Head of caudate nucleus (tissue), 42 donors: ENCODE measurements around the gene RHO.

Experiments
- DNase-seq, 42 donors: peaks; one replicate each; pipeline versions ENCODE4 v3.0.0 to v3.0.0-alpha.2; 2020 to 2021; ENCODE audit warnings: mixed read lengths in 7 of 42
- intact Hi-C: fragments of 100-400 bp; cut with DNase I; formaldehyde crosslinking; loops from one replicate; pipeline ENCODE4 v1.15.0; 2022

RHO gene

GRCh38 chr3:129553719-129554118, 25.3 kb downstream of the RHO start:
- peak in 31 of 42 donors; percentile 21 to 77 (median 51) for DNase-seq
- intact Hi-C loops = no loop called here

DNA sequence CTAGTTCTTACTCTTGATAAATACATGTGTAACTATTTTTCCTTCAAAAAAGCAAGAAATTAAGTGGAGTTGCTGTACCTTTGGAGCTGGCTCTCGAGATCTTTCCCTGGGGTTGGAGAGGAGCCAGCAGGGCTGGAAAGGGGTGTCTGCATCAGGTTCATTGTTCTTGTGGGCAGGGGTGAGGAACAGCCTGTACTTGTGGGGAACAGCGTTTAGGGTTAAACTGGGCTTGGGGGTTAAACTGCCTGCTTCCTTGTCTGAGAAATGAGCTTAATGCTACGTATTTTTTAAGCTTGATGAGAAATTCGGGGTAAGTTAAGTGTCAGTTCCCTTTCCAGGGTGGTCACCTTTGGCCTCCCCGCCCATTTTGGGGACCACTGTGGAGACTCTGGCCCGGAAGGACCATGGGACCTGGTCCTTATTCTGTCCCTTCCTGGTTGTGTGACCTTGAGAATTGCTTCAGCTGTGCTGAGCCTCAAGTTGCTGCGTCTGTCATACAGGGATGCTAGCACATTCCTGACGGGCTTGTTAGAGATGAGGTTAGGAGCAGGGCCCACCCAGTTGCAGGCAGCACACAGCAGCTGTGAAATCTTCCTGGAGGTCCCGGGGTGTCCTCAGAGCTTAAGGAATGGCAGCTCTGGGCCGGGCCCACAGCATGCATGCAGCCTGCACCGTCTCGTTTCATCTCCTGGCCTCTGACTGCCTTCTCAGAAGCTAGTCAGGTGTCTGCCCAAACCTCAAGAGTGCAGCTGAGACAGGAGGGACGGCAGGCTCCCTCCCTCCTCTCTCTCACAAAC, 26.1 kb downstream of the RHO start:
- intact Hi-C loops = no loop called here
- no peak for DNase-seq

- DNase-seq = no peak
- intact Hi-C loops = no loop called here
Measured at GRCh38 chr3:129555153-129555550, 26.7 kb downstream of the RHO start.

- intact Hi-C loops = no loop called here
- DNase-seq = no peak
Measured at GRCh38 chr3:129555616-129556357, 27.3 kb downstream of the RHO start.

GRCh38 chr3:129556358-129556695, 27.9 kb downstream of the RHO start:
- intact Hi-C loops = no loop called here
- no peak for DNase-seq

GRCh38 chr3:129556890-129557547, 28.6 kb downstream of the RHO start:
- no peak for DNase-seq
- intact Hi-C loops = no loop called here

DNA sequence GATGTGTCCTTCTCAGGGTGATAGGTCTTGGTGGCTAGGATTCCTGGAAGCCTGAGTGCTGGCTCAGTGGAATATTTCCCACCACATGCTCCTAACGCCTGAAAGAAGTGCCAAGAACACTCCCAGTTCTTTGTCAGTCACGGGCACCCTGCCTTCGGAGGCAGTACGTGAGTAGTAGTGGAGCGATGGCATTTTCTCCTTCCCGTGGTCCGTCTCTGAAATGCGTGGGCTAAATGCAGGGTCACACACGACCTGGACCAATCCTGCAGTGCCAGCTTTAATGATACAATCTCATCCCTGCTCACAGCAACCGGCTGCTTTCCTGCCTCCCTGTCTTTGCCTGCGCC, 29.1 kb downstream of the RHO start:
- no peak for DNase-seq
- intact Hi-C loops = no loop called here

DNA sequence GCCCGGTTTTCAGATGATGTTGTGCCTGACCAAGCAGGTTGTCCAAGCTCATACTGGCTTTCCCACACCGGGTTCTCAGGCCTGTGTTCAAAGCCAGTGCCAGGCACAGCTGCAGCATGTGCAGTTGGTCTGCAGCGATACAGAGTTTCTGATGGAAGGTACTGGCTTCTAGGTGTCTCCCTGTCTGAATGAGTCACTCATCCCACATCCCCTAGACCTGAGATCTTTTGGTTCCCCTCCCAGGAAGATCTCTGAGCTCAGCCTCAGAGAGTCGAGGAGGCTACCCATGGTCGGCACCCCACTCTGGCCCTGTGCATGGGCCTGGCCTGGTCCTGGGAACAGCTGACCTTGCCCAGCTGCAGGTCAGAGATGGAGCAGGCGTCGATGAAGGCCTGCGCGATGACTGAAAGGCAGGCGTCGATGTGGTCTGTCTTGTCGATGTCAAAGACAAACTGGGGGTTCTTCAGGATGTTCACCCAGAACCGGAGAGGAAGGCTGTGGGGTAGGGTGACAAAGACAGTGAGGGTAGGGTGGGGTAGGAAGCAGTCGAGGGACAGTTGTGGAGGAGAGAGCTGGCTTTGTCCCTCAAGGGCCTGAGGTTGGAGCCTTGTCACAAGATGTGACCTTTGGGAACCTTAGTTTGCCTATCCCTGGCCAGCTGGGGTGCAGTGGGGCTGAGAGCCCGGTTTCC, 29.8 kb downstream of the RHO start:
- no peak for DNase-seq
- intact Hi-C loops = no loop called here

DNA sequence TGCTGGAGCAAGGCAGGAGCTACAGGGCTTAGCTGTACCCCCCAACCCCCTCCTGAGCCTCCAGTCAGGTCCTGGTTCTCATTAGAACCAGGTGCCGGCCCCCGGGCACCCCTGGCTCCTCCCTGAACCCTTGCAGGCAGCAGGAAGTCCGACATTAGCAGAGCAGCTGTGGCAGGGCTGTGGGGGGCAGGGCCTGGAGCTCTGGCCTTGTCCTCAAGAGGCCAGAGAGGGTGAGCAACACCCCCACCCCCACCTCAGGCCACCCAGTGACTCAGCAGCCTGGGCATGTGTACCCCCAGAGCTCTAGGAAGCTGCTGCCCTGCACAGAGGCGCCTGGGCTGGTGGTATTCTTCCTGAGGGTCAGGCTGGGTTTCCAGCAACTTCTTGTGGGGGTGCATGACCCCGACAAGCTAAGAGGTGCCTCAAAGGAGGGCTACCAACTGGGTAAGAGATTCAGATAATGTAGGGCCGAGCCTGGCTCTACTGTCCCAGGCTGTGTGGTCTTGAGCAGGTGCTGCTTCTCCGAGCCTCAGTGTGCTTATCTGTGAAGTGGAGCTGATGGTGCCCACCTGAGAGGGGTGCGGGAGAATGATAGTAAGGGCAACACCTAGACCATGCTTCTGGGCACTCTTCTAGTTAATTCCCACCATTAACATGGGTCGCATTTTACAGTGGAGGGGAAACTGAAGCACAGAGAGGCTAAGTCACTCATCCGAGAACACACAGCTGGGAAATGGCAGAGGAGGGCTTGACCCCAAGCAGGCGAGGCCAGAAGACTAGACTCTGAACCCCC, 30.5 kb downstream of the RHO start:
- intact Hi-C loops = no loop called here
- no peak for DNase-seq

GRCh38 chr3:129559565-129560079, 31.2 kb downstream of the RHO start:
- intact Hi-C loops = no loop called here
- no peak for DNase-seq

- intact Hi-C loops = no loop called here
- DNase-seq = no peak
Measured at GRCh38 chr3:129560269-129560787, 31.9 kb downstream of the RHO start.

DNA sequence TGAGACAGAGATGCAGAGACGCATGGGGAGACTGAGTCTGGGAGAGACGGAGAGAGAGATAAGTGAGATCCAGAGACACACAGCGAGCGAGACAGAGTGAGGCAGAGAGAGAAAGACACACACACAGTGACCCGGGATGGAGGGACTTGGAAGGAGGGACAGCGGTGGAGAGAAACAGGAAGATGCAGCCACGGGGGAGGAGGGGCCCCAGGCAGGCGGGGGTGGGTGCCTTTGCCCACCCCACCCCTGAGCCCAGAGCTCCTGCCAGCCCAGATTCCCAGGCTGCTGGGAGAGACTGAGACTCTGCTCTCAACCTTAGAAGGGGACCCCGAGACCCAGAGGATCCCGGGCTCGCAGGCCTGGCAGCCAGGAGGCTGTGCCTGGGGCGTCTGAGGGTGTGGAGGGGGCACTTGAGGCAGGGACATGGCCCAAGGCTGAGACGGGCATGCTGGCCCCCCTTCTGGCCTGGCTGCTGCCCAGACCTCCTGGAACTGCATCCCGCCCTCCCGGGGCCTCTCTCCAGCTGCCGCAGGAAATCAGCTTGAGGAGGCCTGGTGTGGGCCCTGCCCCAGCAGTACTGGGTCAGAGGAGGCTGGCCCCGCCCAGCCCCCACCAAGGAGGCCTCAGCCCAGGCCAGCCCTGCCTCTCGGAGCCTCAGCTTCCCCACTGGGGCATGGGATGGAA, 32.6 kb downstream of the RHO start:
- peak in 39 of 42 donors; percentile 12 to 81 (median 53) for DNase-seq
- intact Hi-C loops = no loop called here

DNA sequence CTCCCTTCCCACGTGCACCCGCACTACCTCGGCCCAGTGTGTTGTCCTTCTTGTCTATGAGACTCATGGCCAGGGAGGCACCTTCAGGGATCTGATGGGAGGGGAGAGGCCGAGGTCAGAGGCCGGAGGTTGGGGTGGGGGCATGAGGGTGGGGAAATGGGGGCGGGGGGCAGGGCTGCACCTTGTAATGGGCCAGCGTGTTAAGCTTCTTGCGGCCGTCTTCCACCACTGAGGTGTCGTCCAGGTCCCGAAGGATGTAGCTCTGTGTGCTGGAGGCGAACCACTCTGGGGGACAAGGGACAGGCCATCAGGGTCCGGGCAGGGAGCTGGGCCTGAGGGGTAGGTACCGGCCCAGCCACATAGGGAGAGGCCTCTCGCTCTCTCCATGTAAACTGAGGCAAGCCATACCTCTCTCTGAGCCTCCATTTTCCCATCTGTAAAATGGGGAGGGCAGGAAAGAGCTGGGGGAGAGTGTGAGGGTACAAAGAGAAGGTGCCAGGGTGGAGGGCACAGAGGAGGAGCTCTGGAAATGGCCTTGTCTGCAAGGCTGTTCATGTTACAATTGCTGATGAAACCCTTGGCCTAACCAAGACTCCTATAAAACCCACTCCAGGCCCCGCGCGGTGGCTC, 33.3 kb downstream of the RHO start:
- no peak for DNase-seq
- intact Hi-C loops = no loop called here

GRCh38 chr3:129562803-129563202, 34.4 kb downstream of the RHO start:
- DNase-seq = no peak
- intact Hi-C loops = no loop called here

GRCh38 chr3:129563332-129563731, 34.9 kb downstream of the RHO start:
- DNase-seq = no peak
- intact Hi-C loops = no loop called here

DNA sequence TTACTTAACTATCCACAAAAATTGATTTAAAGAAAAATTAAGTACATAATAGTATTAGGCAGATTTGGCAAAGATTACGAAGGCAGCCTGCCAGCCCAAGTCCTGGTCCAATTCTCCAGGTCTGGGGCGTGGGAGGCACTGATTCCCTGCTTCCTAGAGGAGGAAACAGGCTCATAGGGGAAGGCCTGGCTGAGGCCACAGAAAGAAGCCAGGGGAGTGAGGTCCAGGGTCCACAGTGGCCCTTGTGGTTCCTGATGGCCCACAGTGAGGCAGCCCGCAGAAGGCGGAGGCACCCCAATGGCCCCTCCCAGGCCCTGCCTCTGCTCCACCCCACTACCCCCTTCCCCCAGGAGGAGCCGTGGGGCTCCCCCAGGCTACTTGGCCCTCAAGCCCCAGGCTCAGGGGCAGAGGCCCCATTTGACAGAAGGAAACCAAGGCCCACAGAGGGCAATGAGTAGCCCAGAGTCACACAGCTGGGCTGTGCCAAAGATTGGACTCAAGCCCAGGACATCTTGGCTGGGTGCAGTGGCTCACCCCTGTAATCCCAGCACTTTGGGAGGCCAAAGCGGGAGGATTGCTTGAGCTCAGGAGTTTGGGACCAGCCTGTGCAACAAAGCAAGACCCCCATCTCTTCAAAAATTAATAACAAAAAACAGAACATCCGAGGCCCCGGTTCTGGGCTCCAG, 35.6 kb downstream of the RHO start:
- DNase-seq = no peak
- intact Hi-C loops = no loop called here
